IPS-18a (cell line): ENCODE results near the gene U2AF1L4.

Experiments
- H3K27ac ChIP-seq: one replicate; pipeline ENCODE4 v1.5.1; 2013; ENCODE audit warnings: low read length
- H3K27me3 ChIP-seq: one replicate; pipeline ENCODE4 v1.6.1; 2013; ENCODE audit warnings: mild to moderate bottlenecking, low read length; ENCODE audit not compliant: control insufficient read depth, insufficient read depth
- H3K36me3 ChIP-seq: one replicate; pipeline ENCODE4 v1.6.1; 2013; ENCODE audit warnings: low read depth, low read length; ENCODE audit not compliant: control insufficient read depth
- H3K4me1 ChIP-seq: one replicate; pipeline ENCODE4 v1.6.1; 2013; ENCODE audit warnings: low read depth, low read length; ENCODE audit not compliant: control insufficient read depth
- H3K4me3 ChIP-seq: one replicate; pipeline ENCODE4 v1.5.1; 2013; ENCODE audit warnings: low read length
- H3K9ac ChIP-seq: one replicate; pipeline ENCODE4 v1.6.1; 2013; ENCODE audit warnings: mild to moderate bottlenecking, low read length, moderate library complexity
- H3K9me3 ChIP-seq: one replicate; pipeline ENCODE4 v1.6.1; 2013; ENCODE audit warnings: low read depth, low read length; ENCODE audit not compliant: control insufficient read depth

Gene U2AF1L4

GRCh38 chr19:35733180-35734125 is 11.8 kb downstream of the U2AF1L4 start:
- Histone ChIP-seq H3K27me3 (no peaks in the 10 kb centered on the region), H3K36me3 (peaks cover 70% of the 10 kb centered on the region), H3K4me3 (no peak overlapping the region), H3K9ac (no peak overlapping the region), H3K27ac (no peak overlapping the region), H3K9me3 (no peaks in the 10 kb centered on the region), H3K4me1 (no peaks in the 10 kb centered on the region)

GRCh38 chr19:35732540-35733179 is 12.6 kb downstream of the U2AF1L4 start:
- no peaks in the 10 kb centered on the region for H3K27me3 ChIP-seq
- H3K9me3 ChIP-seq: no peaks in the 10 kb centered on the region
- no peak overlapping the region for H3K4me3 ChIP-seq
- H3K27ac ChIP-seq: no peak overlapping the region
- H3K9ac ChIP-seq: no peak overlapping the region
- H3K4me1 ChIP-seq: no peaks in the 10 kb centered on the region
- H3K36me3 ChIP-seq: peaks cover 68% of the 10 kb centered on the region

GRCh38 chr19:35731779-35732405 is 13.3 kb downstream of the U2AF1L4 start:
- no peak overlapping the region for H3K9ac ChIP-seq
- H3K4me3 ChIP-seq: no peak overlapping the region
- no peak overlapping the region for H3K27ac ChIP-seq
- H3K27me3 ChIP-seq: no peaks in the 10 kb centered on the region
- H3K4me1 ChIP-seq: no peaks in the 10 kb centered on the region
- no peaks in the 10 kb centered on the region for H3K9me3 ChIP-seq
- peaks cover 73% of the 10 kb centered on the region for H3K36me3 ChIP-seq

GRCh38 chr19:35731353-35731752 is 13.9 kb downstream of the U2AF1L4 start:
- Histone ChIP-seq H3K27ac (no peak overlapping the region), H3K9ac (no peak overlapping the region), H3K4me1 (no peaks in the 10 kb centered on the region), H3K27me3 (no peaks in the 10 kb centered on the region), H3K9me3 (no peaks in the 10 kb centered on the region), H3K36me3 (peaks cover 72% of the 10 kb centered on the region), H3K4me3 (no peak overlapping the region)

- H3K36me3 ChIP-seq: peaks cover 81% of the 10 kb centered on the region
Measured at GRCh38 chr19:35730326-35730725, 14.9 kb downstream of the U2AF1L4 start.

GRCh38 chr19:35729763-35730162 is 15.5 kb downstream of the U2AF1L4 start:
- H3K4me1 ChIP-seq: no peaks in the 10 kb centered on the region
- H3K27ac ChIP-seq: no peak overlapping the region
- H3K4me3 ChIP-seq: no peak overlapping the region
- no peaks in the 10 kb centered on the region for H3K27me3 ChIP-seq
- no peaks in the 10 kb centered on the region for H3K9me3 ChIP-seq
- no peak overlapping the region for H3K9ac ChIP-seq
- peaks cover 87% of the 10 kb centered on the region for H3K36me3 ChIP-seq

More at GRCh38 chr19:35730326-35730725, 14.9 kb downstream of the U2AF1L4 start:
- H3K9ac ChIP-seq: no peak overlapping the region
- H3K4me1 ChIP-seq: no peaks in the 10 kb centered on the region
- H3K27ac ChIP-seq: no peak overlapping the region
- H3K27me3 ChIP-seq: no peaks in the 10 kb centered on the region
- no peaks in the 10 kb centered on the region for H3K9me3 ChIP-seq
- no peak overlapping the region for H3K4me3 ChIP-seq

GRCh38 chr19:35729021-35729420 is 16.2 kb downstream of the U2AF1L4 start:
- Histone ChIP-seq H3K36me3 (peaks cover 91% of the 10 kb centered on the region), H3K4me1 (no peaks in the 10 kb centered on the region)

GRCh38 chr19:35727956-35728706 is 17.1 kb downstream of the U2AF1L4 start:
- Histone ChIP-seq H3K4me1 (no peaks in the 10 kb centered on the region), H3K27me3 (no peaks in the 10 kb centered on the region), H3K9ac (no peak overlapping the region), H3K36me3 (peaks cover 93% of the 10 kb centered on the region), H3K9me3 (no peaks in the 10 kb centered on the region), H3K4me3 (no peak overlapping the region), H3K27ac (no peak overlapping the region)

More at GRCh38 chr19:35729021-35729420, 16.2 kb downstream of the U2AF1L4 start:
- Histone ChIP-seq H3K9ac (no peak overlapping the region), H3K4me3 (no peak overlapping the region), H3K27ac (no peak overlapping the region), H3K27me3 (no peaks in the 10 kb centered on the region), H3K9me3 (no peaks in the 10 kb centered on the region)

GRCh38 chr19:35727053-35727955 is 17.9 kb downstream of the U2AF1L4 start:
- no peak overlapping the region for H3K9ac ChIP-seq
- no peaks in the 10 kb centered on the region for H3K27me3 ChIP-seq
- H3K9me3 ChIP-seq: no peaks in the 10 kb centered on the region
- H3K4me3 ChIP-seq: no peak overlapping the region
- peaks cover 97% of the 10 kb centered on the region for H3K36me3 ChIP-seq
- no peak overlapping the region for H3K27ac ChIP-seq
- no peaks in the 10 kb centered on the region for H3K4me1 ChIP-seq

GRCh38 chr19:35725216-35725861 is 19.9 kb downstream of the U2AF1L4 start:
- Histone ChIP-seq H3K27ac (no peak overlapping the region), H3K27me3 (no peaks in the 10 kb centered on the region), H3K4me3 (no peak overlapping the region), H3K4me1 (no peaks in the 10 kb centered on the region), H3K9me3 (no peaks in the 10 kb centered on the region), H3K36me3 (peaks cover 85% of the 10 kb centered on the region), H3K9ac (no peak overlapping the region)
